Measurements from ENCODE around the gene ACADVL.

DNA sequence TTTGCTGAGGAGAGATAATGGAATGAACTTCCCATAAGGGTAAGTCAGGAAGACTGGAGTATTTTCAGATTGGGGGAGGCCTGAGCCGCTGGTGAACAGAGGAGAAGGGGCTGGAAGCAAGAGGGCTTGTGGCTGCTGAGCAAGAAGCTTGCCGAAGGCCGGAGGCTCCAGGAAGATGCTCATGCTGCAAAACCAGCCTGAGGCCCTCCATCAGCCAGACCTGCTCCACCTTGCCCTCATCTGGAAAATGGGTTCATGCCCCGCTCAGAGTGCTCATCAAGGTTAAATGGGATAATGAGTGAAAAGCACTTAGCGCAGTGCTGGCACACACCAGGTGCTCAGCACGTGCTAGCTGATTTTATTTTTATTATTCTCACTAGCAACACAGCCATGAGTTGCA, 35.1 kb upstream of the ACADVL start:
- TF ChIP-seq, protein P1, sequence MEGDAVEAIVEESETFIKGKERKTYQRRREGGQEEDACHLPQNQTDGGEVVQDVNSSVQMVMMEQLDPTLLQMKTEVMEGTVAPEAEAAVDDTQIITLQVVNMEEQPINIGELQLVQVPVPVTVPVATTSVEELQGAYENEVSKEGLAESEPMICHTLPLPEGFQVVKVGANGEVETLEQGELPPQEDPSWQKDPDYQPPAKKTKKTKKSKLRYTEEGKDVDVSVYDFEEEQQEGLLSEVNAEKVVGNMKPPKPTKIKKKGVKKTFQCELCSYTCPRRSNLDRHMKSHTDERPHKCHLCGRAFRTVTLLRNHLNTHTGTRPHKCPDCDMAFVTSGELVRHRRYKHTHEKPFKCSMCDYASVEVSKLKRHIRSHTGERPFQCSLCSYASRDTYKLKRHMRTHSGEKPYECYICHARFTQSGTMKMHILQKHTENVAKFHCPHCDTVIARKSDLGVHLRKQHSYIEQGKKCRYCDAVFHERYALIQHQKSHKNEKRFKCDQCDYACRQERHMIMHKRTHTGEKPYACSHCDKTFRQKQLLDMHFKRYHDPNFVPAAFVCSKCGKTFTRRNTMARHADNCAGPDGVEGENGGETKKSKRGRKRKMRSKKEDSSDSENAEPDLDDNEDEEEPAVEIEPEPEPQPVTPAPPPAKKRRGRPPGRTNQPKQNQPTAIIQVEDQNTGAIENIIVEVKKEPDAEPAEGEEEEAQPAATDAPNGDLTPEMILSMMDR (IDR thresholded peaks at IDR 0.05; ENCODE audit: insufficient read depth, low read depth, low read length), result no peak
- TF ChIP-seq EZH2 (IDR thresholded peaks at IDR 0.05; ENCODE audit: insufficient read depth, low read length), result no peak

Data from astrocyte (in vitro differentiated cells and primary cell).